BLaER1 (cell line): ENCODE data around the gene NECTIN2.
"Not testable (repeated sequence)": the region's sequence is repeated elsewhere in the genome, so short reads cannot be mapped to it uniquely, and the experiment has no call there.

Experiments
- H3K27ac ChIP-seq: shearing (Covaris generic); formaldehyde crosslinking; 2 replicates; pipeline ENCODE4 v1.8.1; 2022
- H3K27me3 ChIP-seq: shearing (Covaris generic); formaldehyde crosslinking; 2 replicates; pipeline ENCODE4 v1.8.1; 2022
- H3K36me3 ChIP-seq: shearing (Covaris generic); formaldehyde crosslinking; 2 replicates; pipeline ENCODE4 v1.8.1; 2022
- H3K4me1 ChIP-seq: shearing (Covaris generic); formaldehyde crosslinking; 2 replicates; pipeline ENCODE4 v1.8.1; 2022
- H3K4me2 ChIP-seq: shearing (Covaris generic); formaldehyde crosslinking; 2 replicates; pipeline ENCODE4 v1.8.1; 2022
- H3K4me3 ChIP-seq: shearing (Covaris generic); formaldehyde crosslinking; 2 replicates; pipeline ENCODE4 v1.8.1; 2022
- H3K9ac ChIP-seq: shearing (Covaris generic); formaldehyde crosslinking; 2 replicates; pipeline ENCODE4 v1.8.1; 2022
- H3K9me3 ChIP-seq: shearing (Covaris generic); formaldehyde crosslinking; 2 replicates; pipeline ENCODE4 v1.8.1; 2022
- H4K20me1 ChIP-seq: shearing (Covaris generic); formaldehyde crosslinking; 2 replicates; pipeline ENCODE4 v1.8.1; 2022
- Cebpa-rat ChIP-seq: shearing (Covaris generic); IDR thresholded peaks from 2 replicates; pipeline ENCODE4 v1.8.1; 2022

NECTIN2 gene

DNA sequence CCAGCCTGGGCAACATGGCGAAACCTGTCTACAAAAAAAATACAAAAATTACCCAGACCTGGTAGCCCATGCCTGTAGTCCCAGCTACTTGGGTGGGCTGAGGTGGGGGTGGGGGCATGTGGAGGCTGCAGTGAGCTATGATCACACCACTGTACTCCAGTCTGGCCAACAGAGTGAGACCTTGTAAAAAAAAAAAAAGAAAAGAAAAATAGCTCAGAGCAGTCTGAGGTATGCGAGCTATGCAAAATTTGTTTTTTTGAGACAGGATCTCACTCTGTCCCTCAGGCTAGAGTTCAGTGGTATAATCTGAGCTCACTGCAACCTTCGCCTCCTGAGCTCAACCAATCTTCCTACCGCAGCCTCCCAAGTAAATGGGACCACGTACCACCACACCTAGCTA is 37.8 kb downstream of the NECTIN2 start:
- H3K4me2 ChIP-seq, result no peak overlapping the region
- TF ChIP-seq Cebpa-rat, result no peak
- H3K9ac ChIP-seq, result no peak overlapping the region
- no peak overlapping the region for H3K27ac ChIP-seq
- peaks cover 9% of the 10 kb centered on the region for H3K4me1 ChIP-seq
- no peaks in the 10 kb centered on the region for H4K20me1 ChIP-seq
- H3K4me3 ChIP-seq, result no peak overlapping the region
- no peaks in the 10 kb centered on the region for H3K27me3 ChIP-seq
- H3K9me3 ChIP-seq, result no peaks in the 10 kb centered on the region
- peaks cover 79% of the 10 kb centered on the region for H3K36me3 ChIP-seq

DNA sequence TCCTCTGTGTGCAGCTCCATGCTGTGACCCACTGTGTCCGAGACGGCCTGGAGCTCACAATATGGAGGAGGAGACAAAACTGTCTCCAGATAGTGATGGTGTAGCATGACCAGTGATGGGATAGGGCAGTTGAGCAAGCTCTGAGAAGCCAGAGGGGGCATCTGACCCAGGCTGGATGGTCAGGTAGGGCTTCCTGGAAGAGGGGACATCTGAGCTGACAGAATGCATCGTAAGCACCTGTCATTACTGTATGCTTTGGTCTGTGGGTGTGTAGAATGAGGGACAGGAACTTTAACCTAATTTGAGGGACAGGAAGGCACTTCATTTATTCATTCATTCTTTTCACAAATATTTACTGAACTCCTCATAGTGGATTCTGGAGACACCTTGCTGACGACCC is 38.5 kb downstream of the NECTIN2 start:
- H4K20me1 ChIP-seq, result no peaks in the 10 kb centered on the region
- peaks cover 76% of the 10 kb centered on the region for H3K36me3 ChIP-seq
- no peaks in the 10 kb centered on the region for H3K27me3 ChIP-seq
- H3K27ac ChIP-seq, result no peak overlapping the region
- no peak for TF ChIP-seq Cebpa-rat
- no peaks in the 10 kb centered on the region for H3K9me3 ChIP-seq
- peaks cover 7% of the 10 kb centered on the region for H3K4me1 ChIP-seq
- no peak overlapping the region for H3K4me3 ChIP-seq
- H3K4me2 ChIP-seq, result no peak overlapping the region
- no peak overlapping the region for H3K9ac ChIP-seq

DNA sequence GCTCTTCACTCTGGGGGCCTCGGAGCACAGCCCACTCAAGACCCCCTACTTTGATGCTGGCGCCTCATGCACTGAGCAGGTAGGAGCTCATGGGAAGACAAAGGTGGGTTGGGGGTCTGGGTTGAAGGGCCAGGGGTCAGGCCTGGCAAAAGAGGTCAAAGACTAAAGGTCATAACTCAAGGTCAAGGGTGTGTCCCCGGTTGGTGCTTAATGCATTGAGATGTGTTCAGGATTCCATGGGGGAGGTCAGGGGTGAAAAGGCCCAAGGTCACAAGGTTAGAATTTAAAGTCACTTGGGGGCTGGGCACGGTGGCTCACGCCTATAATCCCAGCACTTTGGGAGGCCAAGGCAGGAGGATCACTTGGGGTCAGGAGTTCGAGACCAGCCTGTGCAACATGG is 40.0 kb downstream of the NECTIN2 start:
- no peak overlapping the region for H3K9ac ChIP-seq
- H3K4me3 ChIP-seq, result no peak overlapping the region
- no peak overlapping the region for H3K27ac ChIP-seq
- H3K9me3 ChIP-seq, result no peaks in the 10 kb centered on the region
- peaks cover 73% of the 10 kb centered on the region for H3K36me3 ChIP-seq
- H3K4me2 ChIP-seq, result no peak overlapping the region
- no peaks in the 10 kb centered on the region for H3K27me3 ChIP-seq
- H4K20me1 ChIP-seq, result peaks cover under 1% of the 10 kb centered on the region; the same call in 1 of the 2 replicates
- H3K4me1 ChIP-seq, result peaks cover 9% of the 10 kb centered on the region
- no peak for TF ChIP-seq Cebpa-rat

DNA sequence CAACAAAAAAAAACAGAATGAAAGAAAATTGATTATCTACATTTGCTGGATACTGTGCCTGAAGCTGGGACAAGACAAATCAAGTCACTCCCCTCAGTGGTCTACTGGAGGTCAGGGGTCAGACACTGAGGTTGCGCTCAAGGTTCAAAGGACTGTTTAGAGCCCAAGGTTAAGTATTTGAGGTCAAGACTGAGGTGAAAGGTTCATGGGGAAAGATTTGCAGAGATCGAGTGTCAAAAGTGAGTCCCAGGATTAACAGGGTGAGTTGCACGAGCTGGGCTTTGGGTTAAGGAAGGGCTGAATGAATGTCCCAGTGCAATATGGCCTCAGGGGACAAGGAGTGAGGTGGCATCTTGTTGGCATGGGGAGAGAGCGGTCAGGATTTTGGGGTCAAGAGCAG is 41.6 kb downstream of the NECTIN2 start:
- Histone ChIP-seq H3K27ac (no peak overlapping the region), H3K4me1 (peaks cover 18% of the 10 kb centered on the region), H3K9ac (no peak overlapping the region), H3K9me3 (no peaks in the 10 kb centered on the region), H3K36me3 (peaks cover 66% of the 10 kb centered on the region), H3K4me3 (no peak overlapping the region), H3K27me3 (no peaks in the 10 kb centered on the region), H3K4me2 (no peak overlapping the region), H4K20me1 (peaks cover 15% of the 10 kb centered on the region; the same call in 1 of the 2 replicates)
- no peak for TF ChIP-seq Cebpa-rat

DNA sequence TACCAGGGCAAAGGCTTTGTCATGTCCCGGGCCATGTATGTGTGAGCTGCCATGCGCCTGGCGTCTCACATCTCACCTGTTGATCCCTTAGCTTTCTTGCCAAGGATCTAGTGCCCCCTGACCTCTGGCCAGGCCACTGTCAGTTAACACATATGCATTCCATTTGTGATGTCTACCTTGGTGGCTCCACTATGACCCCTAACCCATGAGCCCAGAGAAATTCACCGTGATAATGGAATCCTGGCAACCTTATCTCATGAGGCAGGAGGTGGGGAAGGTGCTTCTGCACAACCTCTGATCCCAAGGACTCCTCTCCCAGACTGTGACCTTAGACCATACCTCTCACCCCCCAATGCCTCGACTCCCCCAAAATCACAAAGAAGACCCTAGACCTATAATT is 42.2 kb downstream of the NECTIN2 start:
- H3K4me2 ChIP-seq, H3K27ac ChIP-seq, H3K9ac ChIP-seq, H3K9me3 ChIP-seq, H3K4me3 ChIP-seq, H3K27me3 ChIP-seq: not testable (repeated sequence)
- Histone ChIP-seq H3K36me3 (peaks cover 66% of the 10 kb centered on the region), H4K20me1 (peaks cover 22% of the 10 kb centered on the region; the same call in 1 of the 2 replicates), H3K4me1 (peaks cover 23% of the 10 kb centered on the region)

DNA sequence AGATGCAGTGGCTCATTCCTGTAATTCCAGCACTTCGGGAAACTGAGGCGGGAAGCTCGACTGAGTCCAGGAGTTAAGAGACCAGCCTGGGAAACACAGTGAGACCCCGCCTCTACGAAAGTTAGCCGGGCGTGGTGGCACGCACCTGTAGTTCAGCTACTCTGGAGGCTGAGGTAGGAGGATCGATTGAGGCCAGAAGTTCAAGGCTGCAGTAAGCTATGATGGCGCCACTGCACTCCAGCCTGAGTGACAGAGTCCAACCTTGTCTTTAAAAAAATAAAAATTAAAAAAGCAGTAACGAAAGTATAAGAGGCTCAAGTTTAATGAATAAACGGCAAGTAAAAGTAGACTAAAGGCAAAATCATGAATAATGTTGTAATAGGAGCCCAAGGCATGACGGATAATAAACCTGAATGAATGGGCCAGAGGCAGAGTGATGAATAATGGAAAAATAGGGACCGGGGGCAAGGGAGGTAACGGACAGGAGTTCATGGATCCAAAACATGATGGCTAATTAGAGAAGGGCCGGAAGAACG is 43.8 kb downstream of the NECTIN2 start:
- peak overlapping the region; percentile 61 for H3K4me3 ChIP-seq
- peak overlapping the region; percentile 79 for H3K27ac ChIP-seq
- H3K36me3 ChIP-seq, result peaks cover 70% of the 10 kb centered on the region
- peak overlapping the region; percentile 65 for H3K4me2 ChIP-seq
- H3K27me3 ChIP-seq, result no peaks in the 10 kb centered on the region
- TF ChIP-seq Cebpa-rat, result no peak
- H3K9me3 ChIP-seq, result no peaks in the 10 kb centered on the region
- peaks cover 23% of the 10 kb centered on the region for H3K4me1 ChIP-seq
- peak overlapping the region; percentile 71; the same call in 1 of the 2 replicates for H3K9ac ChIP-seq
- peaks cover 31% of the 10 kb centered on the region for H4K20me1 ChIP-seq

DNA sequence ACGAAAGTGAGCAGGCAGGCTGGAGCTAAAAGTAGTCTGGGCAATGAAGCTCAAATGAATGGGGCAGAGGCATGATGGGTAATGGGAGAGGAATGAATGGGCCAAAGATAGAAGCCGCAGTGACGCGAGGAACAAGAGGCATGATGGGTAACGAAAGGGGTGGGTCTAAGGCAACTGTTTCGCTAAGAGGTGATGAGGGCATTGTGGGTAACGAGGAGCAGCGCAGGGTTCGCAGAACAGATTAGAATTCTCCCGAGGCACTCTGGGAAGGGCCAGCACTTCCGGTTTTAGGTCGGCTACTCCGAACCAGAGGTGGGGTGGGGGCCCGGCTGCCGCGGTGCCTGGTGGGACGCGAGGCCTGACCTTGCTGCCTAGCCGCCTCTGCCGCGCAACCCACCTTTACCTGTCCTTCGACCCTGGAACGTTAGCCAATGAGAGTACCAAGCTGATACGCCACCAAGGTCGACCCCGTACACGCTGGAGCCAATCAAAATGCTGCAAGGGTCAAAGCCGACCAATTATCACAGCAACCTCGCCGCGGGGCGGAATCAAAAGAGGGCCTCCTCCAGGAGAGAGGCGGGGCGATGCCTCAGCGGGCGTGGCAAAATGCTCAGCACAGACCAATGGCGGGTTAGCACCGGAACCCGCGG is 44.4 kb downstream of the NECTIN2 start:
- Histone ChIP-seq H3K36me3 (peaks cover 71% of the 10 kb centered on the region), H3K4me1 (peaks cover 23% of the 10 kb centered on the region), H3K9me3 (no peaks in the 10 kb centered on the region), H3K27me3 (no peaks in the 10 kb centered on the region), H3K9ac (peak overlapping the region; percentile 71), H3K4me3 (peak overlapping the region; percentile 61), H4K20me1 (peaks cover 37% of the 10 kb centered on the region), H3K4me2 (peak overlapping the region; percentile 65), H3K27ac (peak overlapping the region; percentile 79)
- no peak for TF ChIP-seq Cebpa-rat

DNA sequence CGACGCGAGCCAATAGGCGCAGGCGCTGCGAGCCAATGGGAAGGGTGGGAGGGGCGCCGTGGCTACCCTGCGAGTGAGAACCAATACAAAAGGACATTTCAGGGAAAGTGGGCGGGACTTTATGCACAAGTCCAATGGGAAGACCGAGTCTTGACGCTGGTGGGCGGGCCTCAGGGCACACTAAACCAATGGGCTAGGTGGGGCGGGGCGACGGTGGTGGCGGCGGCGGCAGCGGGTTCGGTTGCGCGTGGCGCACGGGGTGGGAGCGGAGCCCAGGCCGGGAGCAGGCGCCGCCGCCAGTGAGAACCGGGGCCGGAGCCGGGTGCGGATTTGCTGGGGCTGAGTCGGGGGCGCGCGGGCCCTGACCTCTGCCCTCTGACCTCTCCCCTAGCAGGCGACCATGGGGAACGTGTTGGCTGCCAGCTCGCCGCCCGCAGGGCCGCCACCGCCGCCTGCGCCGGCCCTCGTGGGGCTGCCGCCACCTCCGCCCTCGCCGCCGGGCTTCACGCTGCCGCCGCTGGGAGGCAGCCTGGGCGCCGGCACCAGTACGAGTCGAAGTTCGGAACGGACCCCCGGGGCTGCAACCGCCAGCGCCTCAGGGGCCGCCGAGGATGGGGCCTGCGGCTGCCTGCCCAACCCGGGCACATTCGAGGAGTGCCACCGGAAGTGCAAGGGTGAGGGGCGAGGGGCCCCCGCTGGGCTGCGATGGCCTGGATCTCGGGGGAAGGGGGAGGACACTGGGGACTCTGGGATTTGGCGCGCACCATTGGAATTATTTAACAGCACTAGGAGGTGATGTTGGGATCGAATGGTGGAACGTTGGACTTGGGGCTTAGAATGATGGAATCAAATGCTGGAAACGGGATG is 45.2 kb downstream of the NECTIN2 start, which contains the start of gene TOMM40:
TSS of gene TOMM40 (plus strand) at position 239 of the 867 bp plus-strand sequence. CDS start at position 401, 162 bp downstream.
- Histone ChIP-seq H3K27ac (peak within 1 kb of the TSS; percentile 95), H4K20me1 (peaks cover 45% of the 10 kb centered on the region), H3K36me3 (peaks cover 71% of the 10 kb centered on the region), H3K9ac (peak within 1 kb of the TSS; percentile 95), H3K4me2 (peak within 1 kb of the TSS; percentile 93), H3K9me3 (no peaks in the 10 kb centered on the region), H3K4me3 (peak within 1 kb of the TSS; percentile 96), H3K4me1 (peaks cover 23% of the 10 kb centered on the region), H3K27me3 (no peaks in the 10 kb centered on the region)
- no peak for TF ChIP-seq Cebpa-rat

DNA sequence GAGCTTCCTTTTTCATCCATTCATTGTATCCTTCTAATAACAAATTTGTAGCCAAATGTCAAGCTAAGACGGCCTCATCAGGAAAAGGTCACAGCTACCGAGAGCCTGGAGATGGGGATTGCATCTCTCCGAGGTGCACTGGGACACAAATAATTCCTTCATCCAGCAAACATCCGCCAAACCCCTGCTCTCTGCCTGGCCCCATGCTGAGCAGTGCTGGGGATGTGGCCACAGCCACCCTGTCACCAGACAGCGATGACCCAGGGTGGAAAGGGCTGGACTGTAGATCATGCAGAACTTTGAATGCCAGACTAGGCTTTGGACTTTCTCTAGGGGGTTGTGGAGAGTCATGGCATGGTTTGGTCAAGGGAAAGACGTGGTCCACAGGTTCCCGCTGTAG is 46.8 kb downstream of the NECTIN2 start:
- peaks cover 71% of the 10 kb centered on the region for H3K36me3 ChIP-seq
- no peak overlapping the region for H3K4me3 ChIP-seq
- H3K4me1 ChIP-seq, result peaks cover 23% of the 10 kb centered on the region
- no peak overlapping the region for H3K27ac ChIP-seq
- H3K9ac ChIP-seq, result peak overlapping the region; percentile 95; the same call in 1 of the 2 replicates
- H3K27me3 ChIP-seq, result no peaks in the 10 kb centered on the region
- no peak for TF ChIP-seq Cebpa-rat
- peaks cover 61% of the 10 kb centered on the region for H4K20me1 ChIP-seq
- H3K9me3 ChIP-seq, result no peaks in the 10 kb centered on the region
- H3K4me2 ChIP-seq, result peak overlapping the region; percentile 93
